ENCODE measurements around the gene ASTN2. TPM values are rescaled to one million over a fixed set of nuclear protein-coding genes. Genes with fewer than 3 reads are reported as not detected.

The ASTN2 gene
- total RNA-seq, 1 donor from 2014 or later, result 15.9 TPM

GRCh38 chr9:117411547-117411946 is 3.3 kb downstream of the ASTN2 start:
- no peaks in the 10 kb centered on the region for H3K36me3 Mint-ChIP-seq
- TF ChIP-seq CTCF (conservative IDR thresholded peaks at IDR 0.05), result peak; percentile 82
- peaks cover 67% of the 10 kb centered on the region for H3K27me3 Mint-ChIP-seq
- no peak overlapping the region for H3K27ac Mint-ChIP-seq
- H3K9me3 Mint-ChIP-seq, result no peaks in the 10 kb centered on the region
- no peak for DNase-seq (ENCODE audit: extremely low spot score, unreplicated experiment)
- no peaks in the 10 kb centered on the region for H3K4me1 Mint-ChIP-seq (ENCODE audit: unreplicated experiment)
- H3K4me3 Mint-ChIP-seq, result peak overlapping the region; percentile 73

- no peaks in the 10 kb centered on the region for H3K4me1 Mint-ChIP-seq (ENCODE audit: unreplicated experiment)
- no peak for TF ChIP-seq CTCF (conservative IDR thresholded peaks at IDR 0.05)
- H3K4me3 Mint-ChIP-seq, result no peak overlapping the region
- no peak for DNase-seq (ENCODE audit: extremely low spot score, unreplicated experiment)
- peaks cover 83% of the 10 kb centered on the region for H3K27me3 Mint-ChIP-seq
- no peaks in the 10 kb centered on the region for H3K36me3 Mint-ChIP-seq
- H3K27ac Mint-ChIP-seq, result no peak overlapping the region
- no peaks in the 10 kb centered on the region for H3K9me3 Mint-ChIP-seq
These were observed 5.5 kb downstream of the ASTN2 start for GRCh38 chr9:117409321-117409720.

DNA sequence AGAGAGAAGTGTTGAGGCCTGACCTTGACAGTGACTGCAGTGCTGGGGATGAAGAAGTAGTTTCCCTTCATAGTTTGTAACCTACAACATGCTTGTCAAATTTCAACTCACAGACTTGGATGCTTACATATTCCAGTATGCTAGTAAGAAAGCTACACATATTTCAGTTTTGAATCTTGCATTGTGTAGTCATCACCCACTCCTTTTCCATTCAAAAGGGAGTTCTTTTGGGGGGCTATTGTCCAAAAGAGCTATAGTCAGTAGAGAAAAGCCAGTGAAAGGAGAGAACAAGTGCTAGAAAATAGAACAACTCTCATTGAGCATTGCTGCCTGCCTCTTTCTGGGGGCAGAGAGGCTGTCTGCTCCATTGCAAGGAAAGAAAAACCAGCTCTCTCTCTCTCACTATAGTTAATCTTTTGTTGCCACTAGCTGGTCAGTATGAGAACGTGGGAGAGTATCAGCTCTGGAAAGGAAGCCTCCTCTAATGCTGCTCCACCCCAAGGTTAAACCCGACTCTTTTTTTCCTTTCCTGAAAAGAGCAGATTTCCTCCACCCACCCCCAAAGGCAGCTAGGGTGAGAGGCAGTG is 7.3 kb downstream of the ASTN2 start:
- DNase-seq (ENCODE audit: extremely low spot score, unreplicated experiment), result no peak
- Mint-ChIP-seq H3K27ac (no peak overlapping the region), H3K4me3 (no peak overlapping the region), H3K9me3 (no peaks in the 10 kb centered on the region), H3K27me3 (peaks cover 76% of the 10 kb centered on the region), H3K4me1 (ENCODE audit: unreplicated experiment) (no peaks in the 10 kb centered on the region), H3K36me3 (no peaks in the 10 kb centered on the region)
- TF ChIP-seq CTCF (conservative IDR thresholded peaks at IDR 0.05), result no peak

DNA sequence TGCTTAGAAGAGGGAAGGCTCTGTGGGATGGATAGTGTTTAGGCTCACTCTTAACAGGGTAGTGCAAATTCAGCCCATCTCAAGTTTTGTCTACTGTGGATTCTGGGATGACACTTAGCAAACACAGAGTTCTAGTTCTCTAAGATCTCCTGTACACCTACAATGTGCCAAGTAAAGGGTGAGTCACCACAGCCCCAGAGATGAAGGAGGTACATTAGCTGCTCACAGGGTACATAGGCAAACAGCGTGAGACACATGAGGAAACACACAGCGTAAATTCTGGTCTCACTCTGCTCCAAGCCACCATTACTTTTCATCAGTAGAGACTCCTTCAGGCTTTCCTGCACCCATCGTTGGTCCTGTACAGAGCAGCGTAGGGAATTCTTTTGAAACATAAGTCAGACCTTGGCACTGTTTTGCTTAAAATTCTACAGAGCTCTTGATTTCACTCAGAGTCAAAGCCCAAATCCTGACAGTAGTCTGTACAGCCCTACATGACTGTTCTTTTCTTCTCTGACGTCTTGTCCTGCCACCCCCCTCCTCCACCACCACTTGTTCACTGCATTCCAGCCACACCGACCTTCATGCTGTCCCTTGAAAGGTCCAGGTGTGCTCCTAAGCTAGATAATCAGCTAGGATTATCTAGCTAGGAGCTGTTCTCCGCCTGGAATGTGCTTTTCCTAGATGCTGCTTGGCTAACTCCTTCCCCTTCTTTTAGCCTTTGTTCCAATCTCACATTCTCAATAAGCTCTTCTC is 8.7 kb downstream of the ASTN2 start:
- no peak for DNase-seq (ENCODE audit: extremely low spot score, unreplicated experiment)
- H3K27ac Mint-ChIP-seq, result no peak overlapping the region
- H3K4me1 Mint-ChIP-seq (ENCODE audit: unreplicated experiment), result no peaks in the 10 kb centered on the region
- H3K27me3 Mint-ChIP-seq, result peaks cover 63% of the 10 kb centered on the region
- TF ChIP-seq CTCF (conservative IDR thresholded peaks at IDR 0.05), result no peak
- no peak overlapping the region for H3K4me3 Mint-ChIP-seq
- no peaks in the 10 kb centered on the region for H3K36me3 Mint-ChIP-seq
- H3K9me3 Mint-ChIP-seq, result no peaks in the 10 kb centered on the region

- Mint-ChIP-seq H3K36me3 (no peaks in the 10 kb centered on the region), H3K4me3 (no peak overlapping the region), H3K4me1 (ENCODE audit: unreplicated experiment) (peaks cover 8% of the 10 kb centered on the region), H3K27me3 (peaks cover 43% of the 10 kb centered on the region), H3K27ac (no peak overlapping the region), H3K9me3 (peaks cover 5% of the 10 kb centered on the region)
- no peak for TF ChIP-seq CTCF (conservative IDR thresholded peaks at IDR 0.05)
- no peak for DNase-seq (ENCODE audit: extremely low spot score, unreplicated experiment)
These were observed 11.0 kb downstream of the ASTN2 start for GRCh38 chr9:117403848-117404247.
